Middle frontal gyrus (tissue), 1 donor: ENCODE data around the gene ADM.

ENCODE experiments used
- DNase-seq: peaks from one replicate; pipeline ENCODE4 v3.0.0-alpha.2; 2015; ENCODE audit warnings: low spot score; ENCODE audit errors: extremely low spot score

Gene ADM

GRCh38 chr11:10328314-10329098 lies 23.6 kb downstream of the ADM start:
- DNase-seq, result no peak

GRCh38 chr11:10329356-10329755 lies 24.5 kb downstream of the ADM start:
- DNase-seq, result no peak

- DNase-seq, result no peak
These were observed 25.1 kb downstream of the ADM start for GRCh38 chr11:10329935-10330334.

- no peak for DNase-seq
These were observed 26.8 kb downstream of the ADM start for GRCh38 chr11:10331548-10332289.

- no peak for DNase-seq
These were observed 28.6 kb downstream of the ADM start for GRCh38 chr11:10333490-10333889.

GRCh38 chr11:10338287-10338686 lies 33.4 kb downstream of the ADM start:
- DNase-seq, result no peak

- no peak for DNase-seq
These were observed 43.9 kb downstream of the ADM start for GRCh38 chr11:10348650-10349280.

GRCh38 chr11:10349281-10349665 lies 44.4 kb downstream of the ADM start:
- no peak for DNase-seq

GRCh38 chr11:10349806-10350205 lies 44.9 kb downstream of the ADM start:
- DNase-seq, result no peak

- no peak for DNase-seq
These were observed 45.5 kb downstream of the ADM start for GRCh38 chr11:10350334-10350733.

GRCh38 chr11:10351435-10351764 lies 46.5 kb downstream of the ADM start:
- no peak for DNase-seq

- no peak for DNase-seq
These were observed 47.1 kb downstream of the ADM start for GRCh38 chr11:10351765-10352641.

GRCh38 chr11:10352921-10353550 lies 48.2 kb downstream of the ADM start:
- no peak for DNase-seq

GRCh38 chr11:10354389-10354788 lies 49.5 kb downstream of the ADM start:
- no peak for DNase-seq

- DNase-seq, result no peak
These were observed 50.4 kb downstream of the ADM start for GRCh38 chr11:10355257-10355661.

GRCh38 chr11:10356161-10356560 lies 51.3 kb downstream of the ADM start:
- no peak for DNase-seq
